Measurements from ENCODE around the gene ACBD6. TPM values are rescaled to one million over a fixed set of nuclear protein-coding genes. Genes with fewer than 3 reads are reported as not detected.
A peak's percentile ranks its signal among the peaks of the same experiment; 100 is the strongest.

ACBD6 gene
- total RNA-seq, 4 donors from 2014 or later, result 26.6 to 51.3 (median 34.4) TPM

- no peaks in the 10 kb centered on the region for H3K27me3 ChIP-seq
- no peak overlapping the region for H3K4me3 ChIP-seq
- H3K27ac ChIP-seq, result no peak overlapping the region
- H3K4me1 ChIP-seq, result peaks cover 0 to 22% (median 5%) of the 10 kb centered on the region in 3 donors
- 48 to 53% methylated on average over 10 of the region's 10 CpGs for WGBS, 2 donors
- H3K36me3 ChIP-seq, result no peaks in the 10 kb centered on the region
- H3K9me3 ChIP-seq, result no peaks in the 10 kb centered on the region
- no peak for TF ChIP-seq POLR2A (IDR thresholded peaks at IDR 0.05)
- TF ChIP-seq CTCF (IDR thresholded peaks at IDR 0.05), result peak in 5 of 6 experiments; percentile 68 to 84 (median 73)
- intact Hi-C loops (cut with DNase I), result no loop called here
- no peak for DNase-seq
These were observed 31.1 kb upstream of the ACBD6 start for GRCh38 chr1:180533266-180533987.

- no peaks in the 10 kb centered on the region for H3K27me3 ChIP-seq
- DNase-seq, result no peak
- no peaks in the 10 kb centered on the region for H3K36me3 ChIP-seq
- WGBS, 2 donors, result 82 to 91% methylated on average over 5 of the region's 5 CpGs
- intact Hi-C loops (cut with DNase I), result no loop called here
- TF ChIP-seq POLR2A (IDR thresholded peaks at IDR 0.05), result no peak
- TF ChIP-seq CTCF (IDR thresholded peaks at IDR 0.05), result no peak
- peaks cover 0 to 22% (median 5%) of the 10 kb centered on the region in 3 donors for H3K4me1 ChIP-seq
- no peak overlapping the region for H3K4me3 ChIP-seq
- H3K9me3 ChIP-seq, result no peaks in the 10 kb centered on the region
- no peak overlapping the region for H3K27ac ChIP-seq
These were observed 30.5 kb upstream of the ACBD6 start for GRCh38 chr1:180532854-180533253.

GRCh38 chr1:180530501-180530900 lies 28.1 kb upstream of the ACBD6 start:
- no peaks in the 10 kb centered on the region for H3K36me3 ChIP-seq
- no peaks in the 10 kb centered on the region for H3K27me3 ChIP-seq
- no peak for TF ChIP-seq POLR2A (IDR thresholded peaks at IDR 0.05)
- no peak for TF ChIP-seq CTCF (IDR thresholded peaks at IDR 0.05)
- peaks cover 0 to 24% (median 5%) of the 10 kb centered on the region in 3 donors for H3K4me1 ChIP-seq
- H3K4me3 ChIP-seq, result no peak overlapping the region
- no peaks in the 10 kb centered on the region for H3K9me3 ChIP-seq
- no peak for DNase-seq
- 30 to 33% methylated on average over 4 to 5 of the region's 5 CpGs for WGBS, 2 donors
- H3K27ac ChIP-seq, result peak overlapping the region in 2 of 4 donors; percentile 54 to 68
- intact Hi-C loops (cut with DNase I), result no loop called here

GRCh38 chr1:180528868-180529470 lies 26.6 kb upstream of the ACBD6 start:
- intact Hi-C loops (cut with DNase I), result no loop called here
- no peak for TF ChIP-seq CTCF (IDR thresholded peaks at IDR 0.05)
- no peak for TF ChIP-seq POLR2A (IDR thresholded peaks at IDR 0.05)
- no peaks in the 10 kb centered on the region for H3K27me3 ChIP-seq

GRCh38 chr1:180527101-180527669 lies 24.8 kb upstream of the ACBD6 start:
- Histone ChIP-seq H3K4me1 (peaks cover 0 to 29% (median 11%) of the 10 kb centered on the region in 3 donors), H3K36me3 (no peaks in the 10 kb centered on the region), H3K27me3 (no peaks in the 10 kb centered on the region), H3K27ac (no peak overlapping the region), H3K9me3 (no peaks in the 10 kb centered on the region), H3K4me3 (no peak overlapping the region)
- no peak for DNase-seq
- TF ChIP-seq POLR2A (IDR thresholded peaks at IDR 0.05), result no peak
- TF ChIP-seq CTCF (IDR thresholded peaks at IDR 0.05), result no peak
- WGBS, 2 donors, result 73 to 84% methylated on average over 5 of the region's 5 CpGs
- intact Hi-C loops (cut with DNase I), result no loop called here

More at GRCh38 chr1:180528868-180529470, 26.6 kb upstream of the ACBD6 start:
- H3K4me3 ChIP-seq, result no peak overlapping the region
- 79 to 87% methylated on average over 9 to 10 of the region's 11 CpGs for WGBS, 2 donors
- no peak overlapping the region for H3K27ac ChIP-seq
- no peaks in the 10 kb centered on the region for H3K36me3 ChIP-seq
- no peak for DNase-seq
- H3K4me1 ChIP-seq, result peaks cover 0 to 24% (median 11%) of the 10 kb centered on the region in 3 donors
- no peaks in the 10 kb centered on the region for H3K9me3 ChIP-seq
